ENCODE data around the gene MSANTD2. TPM values are rescaled to one million over a fixed set of nuclear protein-coding genes. Genes with fewer than 3 reads are reported as not detected.

The MSANTD2 gene
- total RNA-seq, 1 experiment from 2014 or later, result 8.6 TPM

DNA sequence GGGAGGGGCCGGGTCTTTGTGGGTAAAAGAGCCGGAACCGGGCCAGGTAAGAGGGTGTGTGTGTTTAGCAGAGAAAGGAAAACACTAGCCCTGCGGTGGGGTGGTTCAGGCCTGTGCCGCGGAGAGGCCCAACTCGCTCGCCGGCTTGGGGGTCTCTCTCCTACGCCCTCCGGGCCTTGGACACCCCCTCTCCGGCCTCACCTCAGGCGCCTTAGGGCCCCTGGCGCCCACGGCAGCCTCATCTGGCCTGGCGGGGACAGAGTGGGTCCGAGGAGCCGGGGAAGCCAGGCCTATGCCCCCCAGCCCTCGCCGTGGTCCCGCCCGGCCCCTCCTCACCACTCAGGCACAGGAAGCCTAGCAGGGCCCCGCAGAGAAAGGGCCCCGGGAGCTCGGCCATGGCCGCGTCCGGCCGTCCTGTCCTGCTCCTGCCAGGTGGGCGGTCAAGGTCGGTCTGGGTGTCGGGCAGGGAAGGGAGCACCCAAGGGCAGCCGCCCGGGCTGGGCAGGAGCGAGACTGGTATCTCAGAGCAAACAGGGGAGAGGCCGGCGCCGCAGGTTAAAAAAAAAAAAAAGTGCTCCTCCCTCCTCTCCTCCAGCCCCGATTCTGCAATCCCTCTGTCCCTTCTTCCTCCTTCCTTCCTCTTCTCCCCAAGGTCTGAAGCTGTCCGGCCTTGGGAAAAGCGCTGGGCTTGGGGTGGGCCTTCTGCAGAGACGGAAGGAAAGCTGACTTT is 48.3 kb downstream of the MSANTD2 start, which contains the start of gene VSIG2:
Gene VSIG2 (minus strand): TSS at position 515 of the 730 bp plus-strand sequence. CDS start 118 bp downstream, at position 397.
- no peak for ATAC-seq

DNA sequence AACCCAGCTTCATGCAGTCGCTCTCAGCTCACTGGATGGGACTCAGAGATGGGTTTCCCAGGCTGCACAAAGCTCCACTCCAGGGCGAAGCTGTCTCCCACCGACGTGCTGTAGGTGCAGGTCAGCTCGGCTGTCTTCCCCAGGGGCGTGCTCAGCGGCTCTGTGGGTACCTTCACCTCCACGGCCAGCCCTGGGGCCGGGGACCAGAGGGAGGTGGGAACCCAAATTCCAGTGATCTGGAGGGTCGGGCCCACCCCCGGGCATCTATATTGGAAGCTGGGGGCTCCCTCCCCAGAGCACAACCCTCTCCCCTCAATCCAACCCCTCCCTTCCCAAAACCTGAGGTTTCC is 48.8 kb downstream of the MSANTD2 start:
- POLR2A ChIA-PET, result no interaction called here
- Histone ChIP-seq H3K79me2 (ENCODE audit: insufficient read depth, low read length) (no peaks in the 10 kb centered on the region), H2AFZ (ENCODE audit: low read depth, low read length, poor library complexity, severe bottlenecking) (no peak overlapping the region), H3K36me3 (ENCODE audit: control insufficient read depth in 1 of 2, insufficient read depth in 2 of 2, low read length in 2 of 2) (no peaks in the 10 kb centered on the region), H3K4me3 (replicated peaks in 1 of 2; ENCODE audit: low read depth in 1 of 2, low read length in 2 of 2) (no peak overlapping the region), H3K27me3 (ENCODE audit: insufficient read depth, low read length) (no peaks in the 10 kb centered on the region), H3K9me3 (ENCODE audit: control insufficient read depth in 1 of 2, insufficient read depth in 1 of 2, low read depth in 1 of 2, low read length in 2 of 2) (no peaks in the 10 kb centered on the region), H4K20me1 (ENCODE audit: insufficient read depth) (no peaks in the 10 kb centered on the region), H3K27ac (ENCODE audit: low read depth, low read length) (no peak overlapping the region), H3K4me1 (ENCODE audit: control insufficient read depth in 1 of 2, insufficient read depth in 2 of 2, low read length in 2 of 2) (peaks cover 10 to 30% of the 10 kb centered on the region in 2 experiments), H3K4me2 (ENCODE audit: low read length) (no peak overlapping the region), H3K9ac (ENCODE audit: low read length) (no peak overlapping the region), H3K9me2 (ENCODE audit: insufficient read depth) (no peaks in the 10 kb centered on the region)
- no peak for TF ChIP-seq SIN3A (IDR thresholded peaks at IDR 0.05; ENCODE audit: low read depth)
- ATAC-seq, result no peak
- CTCF ChIA-PET, result no interaction called here
- no peak for DNase-seq (ENCODE audit: low read depth, low spot score)
- RAD21 ChIA-PET (ENCODE audit: low non-redundant PET in 1 of 2, low total read pairs in 2 of 2, uncharacterized antibody in 2 of 2, unreplicated experiment in 2 of 2), result no interaction called here
- no TSS peak for BruUV-seq (replicated peaks)
- intact Hi-C loops (cut with micrococcal nuclease), result no loop called here

More for the DNA sequence above, 48.3 kb downstream of the MSANTD2 start, which contains the start of gene VSIG2:
- no peak for TF ChIP-seq RAD21 (IDR thresholded peaks at IDR 0.05; ENCODE audit: low read depth)
- TF ChIP-seq TCF7L2 (IDR thresholded peaks at IDR 0.05; ENCODE audit: borderline replicate concordance, extremely low read depth, insufficient read depth, insufficient read length), result no peak
- no peak for TF ChIP-seq SRF (IDR thresholded peaks at IDR 0.05; ENCODE audit: low read depth)
- no peak for TF ChIP-seq CEBPB (IDR thresholded peaks at IDR 0.05; ENCODE audit: low read depth)
- TF ChIP-seq ZNF274 (IDR thresholded peaks at IDR 0.05; ENCODE audit: low read depth, low read length), result no peak
- Histone ChIP-seq H3K27me3 (ENCODE audit: insufficient read depth, low read length) (no peaks in the 10 kb centered on the region), H4K20me1 (ENCODE audit: insufficient read depth) (no peaks in the 10 kb centered on the region), H3K4me3 (replicated peaks in 1 of 2; ENCODE audit: low read depth in 1 of 2, low read length in 2 of 2) (no peak within 1 kb of the TSS), H3K36me3 (ENCODE audit: control insufficient read depth in 1 of 2, insufficient read depth in 2 of 2, low read length in 2 of 2) (no peaks in the 10 kb centered on the region), H3K27ac (ENCODE audit: low read depth, low read length) (no peak within 1 kb of the TSS), H3K9me3 (ENCODE audit: control insufficient read depth in 1 of 2, insufficient read depth in 1 of 2, low read depth in 1 of 2, low read length in 2 of 2) (no peaks in the 10 kb centered on the region), H3K4me2 (ENCODE audit: low read length) (no peak within 1 kb of the TSS), H3K9me2 (ENCODE audit: insufficient read depth) (no peaks in the 10 kb centered on the region), H3K9ac (ENCODE audit: low read length) (no peak within 1 kb of the TSS), H2AFZ (ENCODE audit: low read depth, low read length, poor library complexity, severe bottlenecking) (no peak within 1 kb of the TSS), H3K79me2 (ENCODE audit: insufficient read depth, low read length) (no peaks in the 10 kb centered on the region), H3K4me1 (ENCODE audit: control insufficient read depth in 1 of 2, insufficient read depth in 2 of 2, low read length in 2 of 2) (peaks cover 10 to 25% of the 10 kb centered on the region in 2 experiments)
- CTCF ChIA-PET, result interaction anchor here (0.8 kb wide), 1 partner anchor 9 kb away, joined by 4 read pairs; no protein-coding TSS in a partner anchor
- RAD21 ChIA-PET (ENCODE audit: low non-redundant PET in 1 of 2, low total read pairs in 2 of 2, uncharacterized antibody in 2 of 2, unreplicated experiment in 2 of 2), result no interaction called here
- DNase-seq (ENCODE audit: low read depth, low spot score), result no peak
- POLR2A ChIA-PET, result no interaction called here
- intact Hi-C loops (cut with micrococcal nuclease), result no loop called here
- no TSS peak for BruUV-seq (replicated peaks)

Measured in HCT116 (cell line).